HG02623 (cell line): ENCODE data around the gene COX4I1.

Experiments
- ATAC-seq: cut with Tn5 transposase; IDR thresholded peaks from one replicate; pipeline ENCODE4 v1.9.1; 2021; ENCODE audit warnings: moderate library complexity; ENCODE audit not compliant: unreplicated experiment

COX4I1 gene

GRCh38 chr16:85854935-85855334 lies 55.4 kb downstream of the COX4I1 start:
- no peak for ATAC-seq

GRCh38 chr16:85856079-85856478 lies 56.6 kb downstream of the COX4I1 start:
- no peak for ATAC-seq

GRCh38 chr16:85856585-85856984 lies 57.1 kb downstream of the COX4I1 start:
- ATAC-seq: no peak
